HG02678 (cell line): ENCODE data around the gene ZNF436.
"Not testable (repeated sequence)": the region's sequence is repeated elsewhere in the genome, so short reads cannot be mapped to it uniquely, and the experiment has no call there.

Source experiments
- ATAC-seq: cut with Tn5 transposase; IDR thresholded peaks from one replicate; pipeline ENCODE4 v1.9.1; 2021; ENCODE audit warnings: mild to moderate bottlenecking, moderate library complexity; ENCODE audit not compliant: unreplicated experiment

ZNF436 gene

GRCh38 chr1:23330846-23331245, 38.8 kb downstream of the ZNF436 start:
- no peak for ATAC-seq

GRCh38 chr1:23325393-23325792, 44.2 kb downstream of the ZNF436 start:
- ATAC-seq = no peak

GRCh38 chr1:23322770-23323169, 46.9 kb downstream of the ZNF436 start:
- no peak for ATAC-seq

- ATAC-seq = not testable (repeated sequence)
These were observed 59.4 kb downstream of the ZNF436 start for GRCh38 chr1:23310280-23310679.
